ENCODE results near the gene FBN3. TPM values are rescaled to one million over a fixed set of nuclear protein-coding genes. Genes with fewer than 3 reads are reported as not detected.

FBN3 gene
- total and polyA plus RNA-seq, 8 donors: 0.63 to 84.0 (median 69.7) TPM

DNA sequence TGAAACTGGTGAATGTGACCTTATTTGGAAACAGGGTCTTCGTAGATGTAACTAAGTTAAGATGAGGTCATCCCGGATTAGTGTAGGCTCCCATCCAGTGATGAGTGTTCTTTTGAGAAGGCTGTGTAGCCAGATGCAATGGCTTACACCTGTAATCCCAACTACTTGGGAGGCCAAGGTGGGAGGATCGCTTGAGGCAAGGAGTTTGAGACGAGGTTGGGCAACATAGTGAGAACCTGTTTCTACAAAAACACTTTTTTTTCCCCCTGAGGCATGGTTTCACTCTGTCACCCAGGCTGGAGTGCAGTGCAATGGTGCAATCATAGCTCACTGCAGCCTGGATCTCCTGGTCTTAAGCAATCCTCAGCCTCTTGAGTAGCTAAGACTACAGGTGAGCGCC, 36.4 kb downstream of the FBN3 start:
- TF ChIP-seq CTCF (IDR thresholded peaks at IDR 0.05): no peak
- DNase-seq (peak; percentile 1 to 71 (median 28)), ATAC-seq (peak; percentile 93)
- H3K4me1 ChIP-seq: no peaks in the 10 kb centered on the region
- H3K9me3 ChIP-seq: no peaks in the 10 kb centered on the region
- peak overlapping the region; percentile 25 to 42 for H3K27ac ChIP-seq
- peaks cover 0 to 16% of the 10 kb centered on the region in 2 donors for H3K27me3 ChIP-seq
- H3K36me3 ChIP-seq: no peaks in the 10 kb centered on the region
- H3K4me3 ChIP-seq: no peak overlapping the region
- intact Hi-C loops (cut with DNase I): no loop called here

- ATAC-seq: no peak
- H3K27ac ChIP-seq: no peak overlapping the region
- peak in 1 of 4 donors; percentile 60 for DNase-seq
- H3K9me3 ChIP-seq: no peaks in the 10 kb centered on the region
- TF ChIP-seq CTCF (IDR thresholded peaks at IDR 0.05): no peak
- no peak overlapping the region for H3K4me3 ChIP-seq
- no peaks in the 10 kb centered on the region for H3K4me1 ChIP-seq
- intact Hi-C loops (cut with DNase I): no loop called here
- peaks cover 0 to 16% of the 10 kb centered on the region in 2 donors for H3K27me3 ChIP-seq
- no peaks in the 10 kb centered on the region for H3K36me3 ChIP-seq
These were observed 38.0 kb downstream of the FBN3 start for GRCh38 chr19:8111376-8111775.

DNA sequence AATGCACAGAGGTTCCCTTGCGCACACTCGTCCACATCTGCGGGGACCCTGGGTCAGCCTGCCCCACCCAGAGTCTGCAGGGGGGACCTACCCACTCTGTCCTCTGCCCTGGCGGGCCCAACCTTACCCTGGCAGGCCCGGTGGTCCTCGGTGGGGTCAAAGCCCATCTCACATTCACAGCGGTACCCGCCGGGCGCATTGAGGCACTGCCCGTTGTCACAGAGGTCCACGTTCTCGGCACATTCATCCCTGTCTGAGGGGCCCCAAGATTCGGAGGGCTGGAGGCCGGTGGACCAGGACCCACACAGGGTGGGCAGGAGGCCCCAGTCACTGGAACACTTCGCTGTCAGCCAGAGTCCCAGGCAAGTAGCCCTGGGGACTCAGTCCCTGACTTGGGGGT, 38.5 kb downstream of the FBN3 start:
- Histone ChIP-seq H3K9me3 (no peaks in the 10 kb centered on the region), H3K4me1 (no peaks in the 10 kb centered on the region), H3K27ac (no peak overlapping the region), H3K36me3 (no peaks in the 10 kb centered on the region), H3K4me3 (no peak overlapping the region), H3K27me3 (peaks cover 0 to 16% of the 10 kb centered on the region in 2 donors)
- DNase-seq (peak in 1 of 4 donors; percentile 69), ATAC-seq (no peak)
- TF ChIP-seq CTCF (IDR thresholded peaks at IDR 0.05): no peak
- intact Hi-C loops (cut with DNase I): no loop called here

DNA sequence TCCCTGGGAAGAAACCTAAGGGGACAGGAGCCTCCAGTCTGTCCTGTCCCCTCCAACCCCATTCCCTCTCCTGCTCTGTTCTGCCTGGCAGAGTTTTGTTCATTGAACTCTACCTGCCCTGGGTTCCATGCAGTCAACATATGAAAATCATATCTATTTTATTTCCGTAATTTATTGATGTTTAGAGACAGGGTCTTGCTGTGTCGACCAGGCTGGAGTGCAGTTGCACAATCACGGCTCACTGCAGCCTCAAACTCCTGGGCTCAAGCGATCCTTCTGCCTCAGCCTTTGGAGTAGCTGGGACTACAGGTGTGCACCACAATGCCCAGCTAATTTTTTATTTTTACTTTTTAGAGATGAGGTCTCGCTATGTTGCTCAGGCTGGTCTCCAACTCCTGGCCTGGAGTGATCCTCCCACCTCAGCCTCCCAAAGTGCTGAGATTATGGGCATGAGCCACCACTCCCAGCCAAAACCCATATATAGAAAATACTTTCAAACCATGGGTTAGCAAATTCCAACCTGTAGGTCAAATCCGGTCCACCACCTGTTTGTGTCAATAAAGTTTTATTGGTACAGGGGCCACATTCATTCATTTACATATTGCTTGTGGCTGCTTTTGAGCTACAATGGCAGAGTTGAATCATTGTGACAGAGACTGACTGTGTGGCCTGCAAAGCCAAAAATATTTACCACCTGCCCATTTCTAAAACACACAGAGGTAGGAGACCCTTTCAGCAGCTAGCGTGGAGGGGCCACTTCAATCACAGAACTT, 39.3 kb downstream of the FBN3 start:
- peaks cover 0 to 16% of the 10 kb centered on the region in 2 donors for H3K27me3 ChIP-seq
- intact Hi-C loops (cut with DNase I): no loop called here
- peak in 1 of 4 donors; percentile 3 for DNase-seq

More for the DNA sequence above, 39.3 kb downstream of the FBN3 start:
- Histone ChIP-seq H3K36me3 (no peaks in the 10 kb centered on the region), H3K4me3 (no peak overlapping the region), H3K27ac (no peak overlapping the region), H3K4me1 (no peaks in the 10 kb centered on the region), H3K9me3 (no peaks in the 10 kb centered on the region)
- ATAC-seq: no peak
- no peak for TF ChIP-seq CTCF (IDR thresholded peaks at IDR 0.05)

Data from left lung (tissue), 10 donors.